Epithelial cell of prostate (primary cell): ENCODE measurements around the gene GRID1.
"Not testable (repeated sequence)": the region's sequence is repeated elsewhere in the genome, so short reads cannot be mapped to it uniquely, and the experiment has no call there.

Experiments used
- DNase-seq: peaks from one replicate; pipeline ENCODE4 v3.0.0-alpha.2; 2011; ENCODE audit warnings: low read depth, low spot score
- H3K27ac ChIP-seq: fragments of 450-650 bp; 2 replicates; pipeline ENCODE4 v1.5.1; 2017; ENCODE audit warnings: mild to moderate bottlenecking

GRID1 gene

GRCh38 chr10:86392723-86393094 lies 26.1 kb upstream of the GRID1 start:
- no peak for DNase-seq

GRCh38 chr10:86391986-86392722 lies 25.6 kb upstream of the GRID1 start:
- no peak for DNase-seq
- no peak overlapping the region for H3K27ac ChIP-seq

More at GRCh38 chr10:86392723-86393094, 26.1 kb upstream of the GRID1 start:
- H3K27ac ChIP-seq: no peak overlapping the region

GRCh38 chr10:86391236-86391840 lies 24.7 kb upstream of the GRID1 start:
- no peak for DNase-seq
- H3K27ac ChIP-seq: no peak overlapping the region

GRCh38 chr10:86390337-86391120 lies 23.9 kb upstream of the GRID1 start:
- H3K27ac ChIP-seq: no peak overlapping the region
- DNase-seq: no peak

- no peak for DNase-seq
- no peak overlapping the region for H3K27ac ChIP-seq
Measured at GRCh38 chr10:86389441-86390193, 23.0 kb upstream of the GRID1 start.

GRCh38 chr10:86389109-86389440 lies 22.5 kb upstream of the GRID1 start:
- not testable (repeated sequence) for DNase-seq, H3K27ac ChIP-seq

- DNase-seq: no peak
- no peak overlapping the region for H3K27ac ChIP-seq
Measured at GRCh38 chr10:86388119-86388704, 21.6 kb upstream of the GRID1 start.

GRCh38 chr10:86387178-86387794 lies 20.7 kb upstream of the GRID1 start:
- DNase-seq: no peak
- H3K27ac ChIP-seq: no peak overlapping the region

- no peak overlapping the region for H3K27ac ChIP-seq
- no peak for DNase-seq
Measured at GRCh38 chr10:86385806-86386205, 19.2 kb upstream of the GRID1 start.

- no peak for DNase-seq
- no peak overlapping the region for H3K27ac ChIP-seq
Measured at GRCh38 chr10:86377797-86378146, 11.2 kb upstream of the GRID1 start.

GRCh38 chr10:86376852-86377796 lies 10.5 kb upstream of the GRID1 start:
- DNase-seq: no peak
- H3K27ac ChIP-seq: no peak overlapping the region

GRCh38 chr10:86376403-86376802 lies 9.8 kb upstream of the GRID1 start:
- no peak for DNase-seq
- no peak overlapping the region for H3K27ac ChIP-seq

- no peak overlapping the region for H3K27ac ChIP-seq
- no peak for DNase-seq
Measured at GRCh38 chr10:86375204-86375603, 8.6 kb upstream of the GRID1 start.

GRCh38 chr10:86374664-86375063 lies 8.1 kb upstream of the GRID1 start:
- no peak for DNase-seq
- no peak overlapping the region for H3K27ac ChIP-seq

- no peak overlapping the region for H3K27ac ChIP-seq
- no peak for DNase-seq
Measured at GRCh38 chr10:86373828-86374227, 7.2 kb upstream of the GRID1 start.

GRCh38 chr10:86373251-86373650 lies 6.7 kb upstream of the GRID1 start:
- DNase-seq: no peak

GRCh38 chr10:86372784-86373239 lies 6.2 kb upstream of the GRID1 start:
- no peak overlapping the region for H3K27ac ChIP-seq
- no peak for DNase-seq

More at GRCh38 chr10:86373251-86373650, 6.7 kb upstream of the GRID1 start:
- no peak overlapping the region for H3K27ac ChIP-seq

GRCh38 chr10:86372119-86372783 lies 5.7 kb upstream of the GRID1 start:
- DNase-seq: no peak
- no peak overlapping the region for H3K27ac ChIP-seq
